GM21619 (cell line): Measurements from ENCODE around the gene PRODH.
"Not testable (repeated sequence)": the region's sequence is repeated elsewhere in the genome, so short reads cannot be mapped to it uniquely, and the experiment has no call there.

Experiments used
- ATAC-seq: cut with Tn5 transposase; IDR thresholded peaks from one replicate; pipeline ENCODE4 v1.9.1; 2021; ENCODE audit not compliant: unreplicated experiment

The PRODH gene

DNA sequence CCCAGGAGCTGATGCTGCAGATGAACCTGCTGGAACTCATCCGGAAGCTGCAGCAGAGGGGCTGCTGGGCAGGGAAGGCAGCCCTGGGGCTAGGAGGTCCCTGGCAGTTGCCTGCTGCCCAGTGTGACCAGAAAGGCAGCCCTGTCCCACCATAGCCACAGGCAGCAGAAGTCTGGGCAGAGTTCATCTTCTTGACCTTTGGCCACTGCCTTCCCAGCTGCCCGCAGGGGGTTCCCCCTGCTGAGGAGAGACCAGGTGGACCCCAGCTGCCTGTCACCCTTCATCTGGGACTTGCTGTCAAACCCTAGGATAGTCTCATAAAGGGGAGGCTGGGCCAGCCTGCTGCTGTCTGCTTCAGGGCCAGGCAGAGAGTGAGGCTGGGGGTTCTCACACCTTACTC lies 24.6 kb downstream of the PRODH start:
- ATAC-seq: not testable (repeated sequence)

DNA sequence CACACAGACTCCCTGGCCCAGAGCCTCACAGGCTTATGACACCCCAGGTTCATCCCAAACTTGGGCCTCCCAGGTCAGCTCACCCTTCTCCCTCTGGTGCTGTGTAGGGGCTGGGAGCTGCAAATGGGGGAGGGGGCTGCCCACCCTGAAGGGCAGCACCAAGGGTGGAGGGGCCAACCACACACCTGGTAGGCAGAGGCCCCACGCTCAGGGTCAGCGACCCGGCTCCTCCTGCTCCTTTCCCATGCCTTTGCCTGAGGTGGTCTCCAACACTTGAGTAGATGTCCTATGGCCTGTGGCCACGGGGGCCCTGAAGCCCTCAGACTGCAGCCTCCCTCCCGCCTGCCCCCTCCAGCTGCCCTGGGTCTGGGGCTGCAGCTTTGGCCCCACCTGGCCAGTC lies 26.5 kb downstream of the PRODH start:
- ATAC-seq: no peak

DNA sequence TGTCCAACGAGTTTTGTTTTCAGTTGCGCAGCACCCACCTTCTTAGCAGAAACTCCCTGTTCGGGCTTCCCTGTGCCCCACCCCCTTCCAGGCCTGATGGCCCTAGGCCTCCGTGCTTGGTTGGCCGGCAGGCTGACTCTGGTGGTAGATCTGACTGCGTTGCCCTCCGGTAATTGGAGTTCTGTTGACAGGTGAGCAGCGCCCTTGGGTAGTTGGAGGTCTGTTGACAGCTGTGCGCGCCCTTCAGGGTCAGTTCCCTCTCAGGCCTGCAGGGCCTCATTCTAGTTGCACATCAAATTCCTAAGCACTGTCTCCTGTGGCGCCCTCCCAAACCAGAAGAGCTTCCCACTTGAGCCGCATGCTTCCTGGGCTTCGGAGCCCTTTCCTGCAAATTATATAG lies 29.2 kb downstream of the PRODH start:
- ATAC-seq: no peak

DNA sequence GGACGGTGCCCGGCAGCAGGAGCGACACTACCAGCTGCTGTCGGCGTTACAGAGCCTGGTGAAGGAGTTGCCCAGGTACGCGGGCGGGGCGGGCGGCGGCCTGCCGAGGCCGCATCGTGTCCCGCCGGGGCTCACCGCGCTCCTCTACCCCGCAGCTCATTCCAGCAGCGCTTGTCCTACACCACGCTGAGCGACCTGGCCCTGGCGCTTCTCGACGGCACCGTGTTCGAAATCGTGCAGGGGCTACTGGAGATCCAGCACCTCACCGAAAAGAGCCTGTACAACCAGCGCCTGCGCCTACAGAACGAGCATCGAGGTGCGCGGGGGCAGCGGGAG lies 29.7 kb downstream of the PRODH start:
- ATAC-seq: not testable (repeated sequence)

DNA sequence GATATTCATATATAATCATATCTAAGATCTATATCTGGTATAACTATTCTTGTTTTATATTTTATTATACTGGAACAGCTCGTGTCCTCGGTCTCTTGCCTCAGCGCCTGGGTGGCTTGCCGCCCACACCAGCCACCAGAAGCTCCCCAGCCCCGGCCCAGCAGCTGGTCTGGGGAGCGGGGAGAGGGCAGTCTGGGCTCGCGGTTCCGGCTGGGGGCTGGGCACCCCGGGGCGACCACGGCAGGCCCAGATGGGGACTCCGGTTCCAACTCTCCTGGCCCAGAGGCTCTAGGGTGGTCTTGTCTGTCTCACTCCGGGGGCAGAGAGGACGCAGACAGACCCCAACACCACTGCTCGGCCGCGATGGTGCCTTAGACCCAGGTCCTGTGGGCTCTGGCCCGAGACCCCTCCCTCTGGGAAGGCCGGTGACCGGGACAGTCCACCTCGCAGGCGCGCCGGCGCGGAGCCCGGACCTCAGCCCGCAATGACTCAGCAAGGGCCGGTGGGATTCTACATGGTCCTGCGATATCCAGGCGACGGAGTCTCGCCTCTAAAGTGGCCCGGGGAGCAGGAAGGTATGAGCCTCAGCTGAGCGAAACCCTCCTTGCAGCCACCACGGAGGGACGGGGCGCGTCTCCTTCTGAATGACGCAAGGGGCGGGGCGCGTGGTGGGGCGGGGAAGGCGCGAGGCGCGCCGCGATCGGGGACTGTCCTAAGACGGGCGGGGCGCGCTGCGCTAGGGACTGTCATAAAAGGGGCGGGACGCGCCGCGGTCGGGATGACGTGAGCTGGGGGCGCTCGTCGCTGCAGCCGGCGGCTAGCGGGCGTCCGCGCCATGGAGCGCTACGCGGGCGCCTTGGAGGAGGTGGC lies 30.3 kb downstream of the PRODH start, which contains the start of gene DGCR6:
TSS of gene DGCR6 (plus strand) at position 781 of the 870 bp plus-strand sequence. CDS start at position 836, 55 bp downstream.
- peak; percentile 91 for ATAC-seq

DNA sequence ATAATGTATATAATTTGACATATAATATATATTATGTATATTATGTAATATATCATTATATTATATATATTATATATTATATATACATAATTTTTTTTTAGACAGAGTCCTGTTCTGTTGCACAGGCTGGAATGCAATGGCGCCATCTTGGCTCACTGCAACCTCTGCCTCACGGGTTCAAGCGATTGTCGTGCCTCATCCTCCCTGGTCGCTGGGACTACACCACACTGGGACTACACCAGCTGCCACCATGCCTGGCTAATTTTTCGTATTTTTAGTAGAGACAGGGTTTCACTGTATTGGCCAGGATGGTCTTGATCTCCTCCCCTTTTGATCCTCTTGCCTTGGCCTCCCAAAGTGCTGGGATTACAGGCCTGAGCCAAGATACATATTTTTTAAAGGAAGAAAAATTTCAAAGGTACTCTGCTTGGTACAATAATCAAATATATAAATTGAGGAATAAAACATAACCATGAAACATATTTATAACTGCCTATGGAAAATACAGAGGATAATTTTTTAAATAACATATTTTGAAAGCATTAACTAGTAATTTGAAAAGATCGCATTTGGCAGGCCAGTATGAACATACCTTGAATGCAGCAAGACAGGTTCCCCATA lies 39.9 kb downstream of the PRODH start:
- not testable (repeated sequence) for ATAC-seq

DNA sequence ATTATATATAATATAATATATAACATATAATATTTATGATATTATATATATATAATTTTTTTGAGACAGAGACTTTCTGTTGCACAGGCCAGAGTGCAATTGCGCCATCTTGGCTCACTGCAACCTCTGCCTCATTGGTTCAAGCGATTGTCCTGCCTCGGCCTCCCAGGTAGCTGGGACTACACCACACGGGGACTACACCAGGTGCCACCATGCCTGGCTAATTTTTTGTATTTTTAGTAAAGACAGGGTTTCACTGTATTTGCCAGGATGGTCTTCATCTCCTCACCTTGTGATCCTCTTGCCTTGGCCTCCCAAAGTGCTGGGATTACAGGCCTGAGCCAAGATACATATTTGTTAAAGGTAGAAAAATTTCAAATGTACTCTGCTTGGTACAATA lies 42.3 kb downstream of the PRODH start:
- ATAC-seq: not testable (repeated sequence)

DNA sequence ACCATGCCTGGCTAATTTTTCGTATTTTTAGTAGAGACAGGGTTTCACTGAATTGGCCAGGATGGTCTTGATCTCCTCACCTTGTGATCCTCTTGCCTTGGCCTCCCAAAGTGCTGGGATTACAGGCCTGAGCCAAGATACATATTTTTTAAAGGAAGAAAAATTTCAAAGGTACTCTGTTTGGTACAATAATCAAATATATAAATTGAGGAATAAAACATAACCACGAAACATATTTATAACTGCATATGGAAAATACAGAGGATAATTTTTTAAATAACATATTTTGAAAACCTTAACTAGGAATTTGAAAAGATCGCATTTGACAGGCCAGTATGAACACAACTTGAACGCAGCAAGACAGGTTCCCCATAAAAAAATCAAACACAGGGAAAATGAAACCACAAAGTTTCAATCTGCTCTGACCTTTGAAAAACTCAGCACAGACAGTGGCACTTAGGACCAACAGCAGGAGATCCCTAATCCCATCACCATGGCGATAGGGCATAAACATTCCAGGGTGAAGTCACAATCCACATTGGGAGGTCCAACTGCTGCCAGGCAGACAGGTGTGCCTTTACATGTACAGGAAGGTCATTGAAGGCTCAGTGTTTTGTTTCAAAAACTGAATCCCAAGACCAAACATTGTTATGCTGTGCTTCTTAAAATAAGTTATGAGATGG lies 45.4 kb downstream of the PRODH start:
- peak; percentile 69 for ATAC-seq

DNA sequence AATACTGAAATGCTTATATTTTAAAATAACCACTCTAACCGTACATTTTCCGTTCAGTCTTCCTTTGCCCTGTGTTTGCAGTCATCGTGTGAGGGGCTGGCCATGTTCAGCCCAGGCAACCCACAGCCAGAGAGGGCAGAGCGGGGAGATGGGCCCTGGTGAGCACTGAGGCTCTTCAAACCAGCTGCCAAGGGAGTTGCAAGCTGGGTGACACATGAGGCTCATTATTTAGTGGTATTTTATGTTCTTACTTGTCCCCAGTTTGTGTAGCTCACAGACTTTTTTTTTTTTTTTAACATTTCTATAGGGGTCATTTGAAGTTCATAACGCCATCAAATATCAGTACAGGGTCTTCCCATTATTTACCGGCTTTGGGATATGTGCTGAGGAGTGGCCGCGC lies 48.0 kb downstream of the PRODH start:
- ATAC-seq: no peak

DNA sequence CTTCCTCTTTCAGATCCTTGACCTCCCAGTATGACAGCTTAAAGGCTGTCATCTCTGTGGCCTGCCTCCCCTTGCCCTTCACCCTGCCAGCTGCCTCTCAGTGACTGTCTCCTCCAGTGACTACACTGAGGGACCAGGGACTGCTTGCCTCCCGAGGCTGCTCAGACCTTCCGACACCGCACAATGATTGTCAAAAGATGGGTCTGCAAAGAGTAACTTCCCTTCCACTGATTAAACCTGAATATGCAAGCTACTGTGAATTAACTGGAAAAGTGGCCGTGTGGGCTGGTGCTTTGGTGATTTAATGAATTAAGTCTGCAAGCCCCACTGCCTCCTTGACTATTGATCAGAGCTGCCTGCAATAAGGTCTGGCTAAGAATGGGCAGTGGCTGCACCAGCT lies 51.6 kb downstream of the PRODH start:
- not testable (repeated sequence) for ATAC-seq

DNA sequence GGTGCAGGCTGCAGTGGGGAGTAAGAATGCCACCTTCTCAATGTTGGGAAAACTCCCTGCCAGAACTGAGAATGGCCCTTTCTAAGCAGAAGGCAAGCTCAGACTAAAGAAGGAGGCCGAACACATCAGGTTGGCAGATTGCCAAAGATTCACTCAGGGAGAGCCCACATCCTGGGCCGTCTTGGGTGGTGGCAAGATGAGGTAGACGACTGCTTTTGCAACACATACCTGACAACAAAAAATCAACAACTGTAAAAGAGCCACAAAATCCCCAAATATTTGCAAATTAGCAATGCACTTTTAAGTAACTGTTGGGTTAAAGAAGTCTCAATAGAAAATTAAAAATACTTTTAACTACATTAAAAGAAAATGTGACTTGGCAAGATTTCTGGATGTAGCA lies 54.8 kb downstream of the PRODH start:
- ATAC-seq: not testable (repeated sequence)
